GM21515 (cell line): ENCODE data around the gene PVR.
A peak's percentile ranks its signal among the peaks of the same experiment; 100 is the strongest.
"Not testable (repeated sequence)": the region's sequence is repeated elsewhere in the genome, so short reads cannot be mapped to it uniquely, and the experiment has no call there.

Experiments used
- ATAC-seq: cut with Tn5 transposase; IDR thresholded peaks from one replicate; pipeline ENCODE4 v1.9.1; 2021; ENCODE audit not compliant: unreplicated experiment

PVR gene

DNA sequence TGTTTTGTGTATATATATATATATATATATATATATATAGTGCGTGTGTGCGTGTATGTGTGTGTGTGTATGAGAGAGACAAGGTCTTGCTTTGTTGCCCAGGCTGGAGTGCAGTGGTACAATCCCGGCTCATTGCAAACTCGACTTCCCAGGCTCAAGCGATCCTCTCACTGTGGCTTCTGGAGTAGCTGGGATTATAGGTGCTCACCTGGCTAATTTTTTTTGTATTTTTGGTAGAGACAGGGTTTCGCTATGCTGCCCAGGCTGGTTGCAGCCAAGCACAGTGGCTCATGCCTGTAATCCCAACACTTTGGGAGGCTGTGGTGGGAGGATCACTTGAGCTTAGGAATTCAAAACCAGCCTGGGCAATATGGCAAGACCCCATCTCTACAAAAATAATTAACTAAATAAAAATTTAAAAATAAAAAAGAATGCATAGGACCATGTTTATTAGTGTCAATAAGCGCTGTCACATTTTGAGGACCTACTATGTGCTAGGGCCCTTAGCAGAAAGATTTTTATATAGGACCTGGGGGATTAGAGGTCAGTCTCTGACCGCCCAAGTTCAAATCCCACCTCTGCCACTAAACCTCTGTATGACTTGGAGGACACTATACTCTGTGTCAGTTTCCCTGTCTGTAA, 1.8 kb downstream of the PVR start:
- no peak for ATAC-seq

- ATAC-seq = no peak
Observed at GRCh38 chr19:44646049-44646416, 2.3 kb downstream of the PVR start.

DNA sequence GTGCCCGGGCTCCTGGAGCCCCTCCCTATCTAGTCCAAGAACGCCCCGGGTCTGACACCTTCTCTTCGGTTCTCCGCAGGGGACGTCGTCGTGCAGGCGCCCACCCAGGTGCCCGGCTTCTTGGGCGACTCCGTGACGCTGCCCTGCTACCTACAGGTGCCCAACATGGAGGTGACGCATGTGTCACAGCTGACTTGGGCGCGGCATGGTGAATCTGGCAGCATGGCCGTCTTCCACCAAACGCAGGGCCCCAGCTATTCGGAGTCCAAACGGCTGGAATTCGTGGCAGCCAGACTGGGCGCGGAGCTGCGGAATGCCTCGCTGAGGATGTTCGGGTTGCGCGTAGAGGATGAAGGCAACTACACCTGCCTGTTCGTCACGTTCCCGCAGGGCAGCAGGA, 3.4 kb downstream of the PVR start:
- no peak for ATAC-seq

GRCh38 chr19:44648631-44649251, 5.0 kb downstream of the PVR start:
- no peak for ATAC-seq

GRCh38 chr19:44649578-44650145, 6.0 kb downstream of the PVR start:
- ATAC-seq = no peak

GRCh38 chr19:44653343-44653742, 9.6 kb downstream of the PVR start:
- no peak for ATAC-seq

- ATAC-seq = peak; percentile 84
Observed at GRCh38 chr19:44653977-44654774, 10.5 kb downstream of the PVR start.

- no peak for ATAC-seq
Observed at GRCh38 chr19:44657211-44657921, 13.7 kb downstream of the PVR start.

DNA sequence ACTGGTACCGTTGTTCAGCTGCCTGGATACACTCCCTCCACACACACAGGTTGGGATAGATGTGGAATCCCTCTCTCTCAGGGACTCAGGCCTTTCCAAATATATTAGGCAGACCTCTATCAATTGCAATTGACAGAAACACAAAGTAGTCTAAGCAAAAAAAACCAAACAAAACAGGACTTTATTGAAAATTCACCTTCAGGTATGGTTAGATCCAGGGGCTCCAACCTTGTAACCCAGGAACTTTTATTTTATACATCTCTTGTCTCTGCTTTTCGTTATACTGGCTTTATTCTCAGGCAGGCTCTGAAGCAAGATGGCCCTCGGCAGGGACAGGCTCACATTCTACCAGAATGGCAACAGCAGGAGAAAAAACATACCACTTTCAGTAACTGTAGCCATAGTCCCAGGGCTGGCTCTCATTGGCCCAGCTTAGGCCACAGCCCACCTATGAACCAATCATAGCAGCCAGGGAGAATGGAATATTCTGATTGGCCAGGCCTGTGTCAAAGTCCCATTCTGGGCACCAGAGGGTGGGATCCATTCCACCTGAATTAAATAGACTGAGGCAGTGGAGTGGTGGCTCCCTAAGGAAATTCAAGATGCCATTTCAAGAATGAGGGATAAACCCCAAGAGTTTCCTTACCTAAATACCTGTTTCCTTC, 14.5 kb downstream of the PVR start:
- no peak for ATAC-seq

GRCh38 chr19:44660081-44660480, 16.4 kb downstream of the PVR start:
- ATAC-seq = no peak

DNA sequence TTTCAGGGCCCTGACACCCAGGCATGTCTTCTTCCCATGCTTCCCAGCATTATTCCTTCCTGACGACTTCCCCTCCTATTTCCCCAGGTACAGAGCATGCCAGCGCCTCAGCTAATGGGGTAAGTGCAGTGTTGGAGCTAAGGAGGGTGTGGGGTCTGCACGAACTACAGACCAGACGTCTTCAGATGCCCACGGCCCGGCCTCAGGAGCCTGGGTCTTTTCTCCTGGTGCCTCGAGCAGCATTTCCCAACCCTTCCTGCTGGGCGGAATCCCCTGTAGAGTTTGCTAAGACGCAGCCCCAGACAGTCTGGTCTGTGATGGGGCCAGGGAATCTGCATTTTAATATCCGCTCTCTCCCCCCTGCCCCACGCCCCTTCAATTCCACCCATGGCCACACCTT, 17.5 kb downstream of the PVR start:
- ATAC-seq = no peak

- no peak for ATAC-seq
Observed at GRCh38 chr19:44661904-44662303, 18.2 kb downstream of the PVR start.

DNA sequence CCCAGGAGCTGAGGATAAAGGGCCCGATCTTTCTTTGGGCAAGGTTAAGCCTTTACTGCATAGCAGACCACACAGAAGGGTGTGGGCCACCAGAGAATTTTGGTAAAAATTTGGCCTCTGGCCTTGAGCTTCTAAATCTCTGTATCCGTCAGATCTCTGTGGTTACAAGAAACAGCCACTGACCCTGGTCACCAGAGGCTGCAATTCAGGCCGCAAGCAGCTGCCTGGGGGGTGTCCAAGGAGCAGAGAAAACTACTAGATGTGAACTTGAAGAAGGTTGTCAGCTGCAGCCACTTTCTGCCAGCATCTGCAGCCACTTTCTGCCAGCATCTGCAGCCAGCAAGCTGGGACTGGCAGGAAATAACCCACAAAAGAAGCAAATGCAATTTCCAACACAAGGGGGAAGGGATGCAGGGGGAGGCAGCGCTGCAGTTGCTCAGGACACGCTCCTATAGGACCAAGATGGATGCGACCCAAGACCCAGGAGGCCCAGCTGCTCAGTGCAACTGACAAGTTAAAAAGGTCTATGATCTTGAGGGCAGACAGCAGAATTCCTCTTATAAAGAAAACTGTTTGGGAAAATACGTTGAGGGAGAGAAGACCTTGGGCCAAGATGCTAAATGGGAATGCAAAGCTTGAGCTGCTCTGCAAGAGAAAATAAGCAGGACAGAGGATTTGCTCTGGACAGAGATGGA, 19.1 kb downstream of the PVR start:
- no peak for ATAC-seq

DNA sequence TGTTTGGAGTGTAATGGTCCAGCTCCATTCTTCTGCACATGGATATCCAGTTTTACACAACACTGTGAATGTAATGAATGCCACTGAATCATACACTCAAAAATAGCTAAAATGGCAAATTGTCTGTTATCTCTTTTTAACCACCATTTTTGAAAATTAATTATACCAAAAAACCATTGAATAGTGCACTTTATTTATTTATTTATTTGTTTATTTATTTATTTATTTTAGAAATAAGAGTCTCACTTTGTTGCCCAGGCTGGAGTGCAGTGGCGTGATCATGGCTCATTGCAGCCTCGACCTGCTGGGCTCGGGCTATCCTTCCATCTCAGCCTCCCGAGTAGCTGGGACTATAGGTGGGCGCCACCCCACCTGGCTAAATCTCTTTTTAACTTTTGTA, 20.3 kb downstream of the PVR start:
- no peak for ATAC-seq

DNA sequence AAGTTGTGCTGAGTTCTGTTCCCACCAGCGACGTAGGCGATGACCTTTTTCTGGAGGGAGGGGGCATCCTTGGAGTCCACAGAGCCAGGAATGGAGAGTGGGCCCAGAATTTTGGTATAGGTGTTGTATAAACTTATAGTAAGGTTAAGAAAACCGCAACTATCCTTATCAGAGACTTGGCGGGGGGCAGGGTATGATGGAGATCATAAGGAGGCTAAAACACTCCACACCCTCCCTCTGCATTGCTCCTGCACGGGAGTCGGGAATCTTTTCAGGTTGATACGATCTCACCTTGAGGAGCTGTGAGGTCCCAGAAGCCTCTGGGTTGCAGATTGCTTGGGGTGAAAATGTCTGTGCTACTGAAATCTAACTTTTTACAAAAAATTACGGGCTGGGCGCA, 21.3 kb downstream of the PVR start:
- ATAC-seq = no peak

- ATAC-seq = no peak
Observed at GRCh38 chr19:44666852-44667556, 23.3 kb downstream of the PVR start.

GRCh38 chr19:44668985-44669764, 25.5 kb downstream of the PVR start:
- no peak for ATAC-seq

- ATAC-seq = not testable (repeated sequence)
Observed at GRCh38 chr19:44670027-44670426, 26.3 kb downstream of the PVR start.

- ATAC-seq = no peak
Observed at GRCh38 chr19:44671400-44671799, 27.7 kb downstream of the PVR start, which contains the start of gene CEACAM19. Gene CEACAM19, plus strand, starts transcription at chr19:44671482. Its CDS starts 450 bp downstream, at chr19:44671932.
